Upper lobe of left lung (tissue), 6 donors: ENCODE measurements around the gene SLC35G6. TPM values are rescaled to one million over a fixed set of nuclear protein-coding genes. Genes with fewer than 3 reads are reported as not detected.

Experiments
- ATAC-seq, 2 donors: fragments of 200-7000 bp; cut with Tn5 transposase; one replicate each; pipeline ENCODE4 v1.9.1; 2022; ENCODE audit warnings: mild to moderate bottlenecking in 2 of 2, moderate library complexity in 2 of 2; ENCODE audit not compliant: low FRiP score in 2 of 2
- DNase-seq, 2 donors: peaks; one replicate each; pipeline ENCODE4 v3.0.0-alpha.2; 2019 to 2020
- H3K27ac ChIP-seq, 4 donors: fragments of 200-600 bp; sonication (generic); one replicate each; pipeline ENCODE4 v1.5.1; 2016 to 2019
- H3K27me3 ChIP-seq, 4 donors: fragments of 200-600 bp; sonication (generic); one replicate each; pipeline ENCODE4 v1.5.1; 2017 to 2019
- H3K36me3 ChIP-seq, 4 donors: fragments of 200-600 bp; sonication (generic); one replicate each; pipeline ENCODE4 v1.5.1; 2016 to 2019
- H3K4me1 ChIP-seq, 4 donors: fragments of 200-600 bp; sonication (generic); one replicate each; pipeline ENCODE4 v1.5.1; 2018 to 2019
- H3K4me3 ChIP-seq, 4 donors: fragments of 200-600 bp; sonication (generic); one replicate each; pipeline ENCODE4 v1.5.1; 2017 to 2019; ENCODE audit warnings: mild to moderate bottlenecking in 2 of 4, moderate library complexity in 1 of 4
- H3K9me3 ChIP-seq, 4 donors: fragments of 200-600 bp; sonication (generic); one replicate each; pipeline ENCODE4 v1.5.1; 2018 to 2019
- EP300 ChIP-seq, 4 donors: sonication (generic); formaldehyde crosslinking; IDR thresholded peaks; one replicate each; pipeline ENCODE4 v1.5.1; 2017; ENCODE audit warnings: antibody characterized with exemption in 4 of 4, control low read depth in 2 of 4
- POLR2A ChIP-seq, 4 donors: fragments of 450-650 bp; IDR thresholded peaks; one replicate each; pipeline ENCODE4 v1.5.1; 2016 to 2017; ENCODE audit warnings: antibody characterized with exemption in 4 of 4, mild to moderate bottlenecking in 2 of 4
- POLR2AphosphoS5 ChIP-seq, 2 donors: sonication (generic); formaldehyde crosslinking; IDR thresholded peaks; one replicate each; pipeline ENCODE4 v1.5.1; 2017; ENCODE audit warnings: antibody characterized with exemption in 2 of 2
- WGBS, 2 donors: methylation state at CpG; one replicate each; pipeline ENCODE4 v1.1.5; 2017 to 2018; 5-methylcytosine and 5-hydroxymethylcytosine counted together
- total RNA-seq, 6 donors: library from RNA; depleted of rRNA in 4 of 6; stranded (reverse); fragments of >200 nt in 4 of 6; gene quantifications; one replicate each; pipeline versions ENCODE4 v1.1.0 to v1.2.1, GENCODE V29; 2016 to 2021
- TF ChIP-seq, protein P1 (sequence below), 6 experiments: fragments of 450-650 bp in 4 of 6; fragments of 200-600 bp in 2 of 6; sonication (generic) in 2 of 6; IDR thresholded peaks; one replicate each; pipeline ENCODE4 v1.5.1; 2016 to 2019; ENCODE audit warnings: antibody characterized with exemption in 6 of 6
- donor health status: DM: no; HTN: no; CAD: no; lungs with moderate emphysema.
- donor health status: DM: no; HTN: yes; CAD: no; lungs with severe emphysema.

Gene SLC35G6
- total RNA-seq, 6 donors from 2014 or later, result not detected

DNA sequence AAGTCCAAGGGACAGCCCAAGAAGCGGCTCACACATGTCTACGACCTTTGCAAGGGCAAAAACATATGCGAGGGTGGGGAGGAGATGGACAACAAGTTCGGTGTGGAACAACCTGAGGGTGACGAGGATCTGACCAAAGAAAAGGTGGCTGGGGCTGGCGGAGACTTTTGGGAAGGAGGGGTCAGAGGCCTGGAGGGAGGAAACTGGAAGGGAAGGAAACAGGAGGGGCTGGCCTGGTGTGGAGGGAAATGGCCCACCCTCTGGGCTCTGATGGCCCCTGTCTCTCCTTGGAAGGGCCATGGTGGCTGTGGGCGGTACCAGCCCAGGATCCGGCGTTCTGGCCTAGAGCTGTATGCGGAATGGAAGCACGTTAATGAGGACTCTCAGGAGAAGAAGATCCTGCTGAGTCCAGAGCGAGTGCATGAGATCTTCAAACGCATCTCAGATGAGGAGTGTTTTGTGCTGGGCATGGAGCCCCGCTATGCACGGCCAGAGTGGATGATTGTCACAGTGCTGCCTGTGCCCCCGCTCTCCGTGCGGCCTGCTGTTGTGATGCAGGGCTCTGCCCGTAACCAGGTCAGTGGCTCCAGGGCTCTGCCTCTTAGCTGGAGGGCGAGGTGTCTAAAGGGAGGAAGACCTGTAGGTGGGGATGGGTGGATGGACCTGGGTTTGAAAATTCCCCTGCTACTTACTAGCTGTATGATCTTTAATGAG is 15.4 kb downstream of the SLC35G6 start:
- Histone ChIP-seq H3K27me3 (no peaks in the 10 kb centered on the region), H3K27ac (peak overlapping the region in 3 of 4 donors; percentile 11 to 58 (median 21)), H3K9me3 (no peaks in the 10 kb centered on the region), H3K4me1 (peaks cover 0 to 33% (median 11%) of the 10 kb centered on the region in 4 donors), H3K36me3 (peaks cover 45 to 63% (median 60%) of the 10 kb centered on the region in 4 donors), H3K4me3 (no peak overlapping the region)
- WGBS, 2 donors, result 82% methylated on average over 17 to 20 of the region's 20 CpGs
- ATAC-seq (peak in 1 of 2 donors; percentile 9), DNase-seq (no peak)
- no peak for TF ChIP-seq EP300 (IDR thresholded peaks at IDR 0.05)
- TF ChIP-seq, protein P1, sequence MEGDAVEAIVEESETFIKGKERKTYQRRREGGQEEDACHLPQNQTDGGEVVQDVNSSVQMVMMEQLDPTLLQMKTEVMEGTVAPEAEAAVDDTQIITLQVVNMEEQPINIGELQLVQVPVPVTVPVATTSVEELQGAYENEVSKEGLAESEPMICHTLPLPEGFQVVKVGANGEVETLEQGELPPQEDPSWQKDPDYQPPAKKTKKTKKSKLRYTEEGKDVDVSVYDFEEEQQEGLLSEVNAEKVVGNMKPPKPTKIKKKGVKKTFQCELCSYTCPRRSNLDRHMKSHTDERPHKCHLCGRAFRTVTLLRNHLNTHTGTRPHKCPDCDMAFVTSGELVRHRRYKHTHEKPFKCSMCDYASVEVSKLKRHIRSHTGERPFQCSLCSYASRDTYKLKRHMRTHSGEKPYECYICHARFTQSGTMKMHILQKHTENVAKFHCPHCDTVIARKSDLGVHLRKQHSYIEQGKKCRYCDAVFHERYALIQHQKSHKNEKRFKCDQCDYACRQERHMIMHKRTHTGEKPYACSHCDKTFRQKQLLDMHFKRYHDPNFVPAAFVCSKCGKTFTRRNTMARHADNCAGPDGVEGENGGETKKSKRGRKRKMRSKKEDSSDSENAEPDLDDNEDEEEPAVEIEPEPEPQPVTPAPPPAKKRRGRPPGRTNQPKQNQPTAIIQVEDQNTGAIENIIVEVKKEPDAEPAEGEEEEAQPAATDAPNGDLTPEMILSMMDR (IDR thresholded peaks at IDR 0.05), result no peak
- no peak for TF ChIP-seq POLR2AphosphoS5 (IDR thresholded peaks at IDR 0.05)
- no peak for TF ChIP-seq POLR2A (IDR thresholded peaks at IDR 0.05)

DNA sequence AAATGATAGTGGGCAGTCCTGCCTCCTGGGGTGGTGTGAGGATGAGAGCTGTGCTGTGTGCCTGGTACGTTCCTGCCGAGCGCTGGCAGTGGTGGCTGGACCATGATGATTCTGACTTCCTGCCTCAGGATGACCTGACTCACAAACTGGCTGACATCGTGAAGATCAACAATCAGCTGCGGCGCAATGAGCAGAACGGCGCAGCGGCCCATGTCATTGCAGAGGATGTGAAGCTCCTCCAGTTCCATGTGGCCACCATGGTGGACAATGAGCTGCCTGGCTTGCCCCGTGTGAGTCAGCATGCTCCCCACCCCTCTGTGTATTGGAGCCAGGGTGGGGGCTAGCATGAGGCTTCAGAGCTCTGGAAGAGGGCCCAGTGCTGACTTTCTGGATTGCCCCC is 16.0 kb downstream of the SLC35G6 start:
- TF ChIP-seq, protein P1 (IDR thresholded peaks at IDR 0.05), result no peak
- no peak for TF ChIP-seq POLR2A (IDR thresholded peaks at IDR 0.05)
- TF ChIP-seq POLR2AphosphoS5 (IDR thresholded peaks at IDR 0.05), result no peak
- no peak for TF ChIP-seq EP300 (IDR thresholded peaks at IDR 0.05)
- peak overlapping the region in 3 of 4 donors; percentile 7 to 40 (median 21) for H3K27ac ChIP-seq
- no peak for DNase-seq

DNA sequence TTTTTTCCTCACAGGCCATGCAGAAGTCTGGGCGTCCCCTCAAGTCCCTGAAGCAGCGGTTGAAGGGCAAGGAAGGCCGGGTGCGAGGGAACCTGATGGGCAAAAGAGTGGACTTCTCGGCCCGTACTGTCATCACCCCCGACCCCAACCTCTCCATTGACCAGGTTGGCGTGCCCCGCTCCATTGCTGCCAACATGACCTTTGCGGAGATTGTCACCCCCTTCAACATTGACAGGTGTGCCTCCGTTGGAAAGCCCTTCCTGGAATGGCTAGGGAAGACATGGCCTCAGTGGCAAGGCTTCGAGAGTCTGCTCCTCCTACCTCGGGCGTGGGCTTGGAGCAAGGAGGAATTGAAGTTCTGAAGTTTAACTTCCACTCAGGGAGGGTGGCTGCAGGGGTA is 16.4 kb downstream of the SLC35G6 start:
- ATAC-seq, result peak in 1 of 2 donors; percentile 6
- H3K4me3 ChIP-seq, result no peak overlapping the region
- WGBS, 2 donors, result 86 to 97% methylated on average over 13 to 14 of the region's 14 CpGs
- H3K4me1 ChIP-seq, result peaks cover 0 to 30% (median 11%) of the 10 kb centered on the region in 4 donors
- peaks cover 55 to 73% (median 70%) of the 10 kb centered on the region in 4 donors for H3K36me3 ChIP-seq
- no peak for TF ChIP-seq POLR2A (IDR thresholded peaks at IDR 0.05)
- TF ChIP-seq POLR2AphosphoS5 (IDR thresholded peaks at IDR 0.05), result no peak
- TF ChIP-seq, protein P1 (IDR thresholded peaks at IDR 0.05), result no peak
- no peak for TF ChIP-seq EP300 (IDR thresholded peaks at IDR 0.05)
- DNase-seq, result no peak
- H3K27me3 ChIP-seq, result no peaks in the 10 kb centered on the region
- H3K27ac ChIP-seq, result peak overlapping the region in 2 of 4 donors; percentile 7 to 40
- H3K9me3 ChIP-seq, result no peaks in the 10 kb centered on the region

More for the DNA sequence above, 16.0 kb downstream of the SLC35G6 start:
- ATAC-seq, result peak; percentile 12 to 80
- peaks cover 0 to 32% (median 11%) of the 10 kb centered on the region in 4 donors for H3K4me1 ChIP-seq
- H3K4me3 ChIP-seq, result no peak overlapping the region
- 71 to 92% methylated on average over 3 to 10 of the region's 10 CpGs for WGBS, 2 donors
- H3K27me3 ChIP-seq, result no peaks in the 10 kb centered on the region
- peaks cover 51 to 69% (median 66%) of the 10 kb centered on the region in 4 donors for H3K36me3 ChIP-seq
- no peaks in the 10 kb centered on the region for H3K9me3 ChIP-seq

DNA sequence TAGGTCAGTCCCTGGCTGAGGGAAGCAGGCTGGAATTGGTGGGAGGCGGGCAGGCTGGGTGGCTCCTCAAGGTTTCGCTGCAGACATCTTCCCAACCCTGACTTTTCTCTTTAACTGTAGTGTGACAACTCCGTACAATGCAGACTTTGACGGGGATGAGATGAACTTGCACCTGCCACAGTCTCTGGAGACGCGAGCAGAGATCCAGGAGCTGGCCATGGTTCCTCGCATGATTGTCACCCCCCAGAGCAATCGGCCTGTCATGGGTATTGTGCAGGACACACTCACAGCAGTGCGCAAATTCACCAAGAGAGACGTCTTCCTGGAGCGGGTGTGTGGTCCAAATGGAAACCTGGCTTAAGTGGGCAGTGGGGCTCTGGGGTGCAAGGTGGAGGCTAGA is 17.9 kb downstream of the SLC35G6 start:
- no peaks in the 10 kb centered on the region for H3K9me3 ChIP-seq
- H3K4me3 ChIP-seq, result no peak overlapping the region
- H3K36me3 ChIP-seq, result peaks cover 71 to 86% (median 85%) of the 10 kb centered on the region in 4 donors
- 84 to 88% methylated on average over 11 of the region's 11 CpGs for WGBS, 2 donors
- no peaks in the 10 kb centered on the region for H3K27me3 ChIP-seq
- DNase-seq, result no peak
- H3K27ac ChIP-seq, result no peak overlapping the region
- TF ChIP-seq EP300 (IDR thresholded peaks at IDR 0.05) (no peak), POLR2AphosphoS5 (IDR thresholded peaks at IDR 0.05) (no peak), POLR2A (IDR thresholded peaks at IDR 0.05) (no peak)
- TF ChIP-seq, protein P1 (IDR thresholded peaks at IDR 0.05), result no peak
- ATAC-seq, result no peak
- peaks cover 0 to 20% (median 11%) of the 10 kb centered on the region in 4 donors for H3K4me1 ChIP-seq
